Activated CD4-positive, alpha-beta T cell treated with anti-CD3 and anti-CD28 coated beads, Interleukin-2, amount 50 U/mL, for 48 hours (primary cell): ENCODE data around the gene TMCO5A.

ENCODE experiments used
- DNase-seq, 2 experiments: peaks; one replicate each; pipeline ENCODE4 v3.0.0-alpha.2; 2020

Gene TMCO5A

GRCh38 chr15:37978231-37978630 is 43.8 kb downstream of the TMCO5A start:
- no peak for DNase-seq

DNA sequence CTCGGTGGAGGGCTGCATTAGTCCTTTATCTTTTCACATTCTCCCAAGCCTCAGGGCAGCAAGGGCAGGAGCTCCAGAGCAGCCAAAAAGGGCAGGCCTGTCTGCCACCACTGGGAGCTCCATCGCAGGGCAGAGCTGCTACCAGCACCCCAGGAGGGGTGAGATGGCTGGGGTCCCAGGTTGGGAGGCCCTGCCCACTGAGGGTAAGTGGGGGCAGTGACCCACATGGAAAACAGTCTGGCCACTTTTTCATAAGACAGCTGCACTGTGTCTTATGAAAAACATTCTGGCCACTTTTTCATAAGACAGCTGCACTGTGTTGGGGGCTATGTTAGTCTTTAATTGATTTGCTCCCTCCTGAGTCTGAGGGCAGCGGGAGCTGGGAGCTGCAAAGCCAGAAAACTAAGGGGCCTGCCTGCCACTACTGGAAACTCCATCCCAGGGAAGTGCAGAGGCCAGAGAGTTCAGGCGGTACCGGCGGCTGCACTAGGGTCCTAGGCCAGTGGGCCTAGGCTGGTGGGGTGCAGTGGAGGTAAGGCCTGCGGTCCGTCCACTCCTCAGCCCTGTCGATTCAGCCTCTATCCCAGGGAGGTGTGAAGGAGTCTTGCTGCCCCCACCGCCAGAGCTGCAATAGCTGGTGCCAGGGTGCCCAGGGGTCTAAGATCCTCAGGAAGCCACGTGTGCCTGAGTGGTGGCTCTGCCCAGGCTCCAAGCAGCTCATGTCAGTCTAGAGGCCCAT is 45.4 kb downstream of the TMCO5A start:
- DNase-seq, result no peak

GRCh38 chr15:37981201-37981600 is 46.8 kb downstream of the TMCO5A start:
- no peak for DNase-seq

DNA sequence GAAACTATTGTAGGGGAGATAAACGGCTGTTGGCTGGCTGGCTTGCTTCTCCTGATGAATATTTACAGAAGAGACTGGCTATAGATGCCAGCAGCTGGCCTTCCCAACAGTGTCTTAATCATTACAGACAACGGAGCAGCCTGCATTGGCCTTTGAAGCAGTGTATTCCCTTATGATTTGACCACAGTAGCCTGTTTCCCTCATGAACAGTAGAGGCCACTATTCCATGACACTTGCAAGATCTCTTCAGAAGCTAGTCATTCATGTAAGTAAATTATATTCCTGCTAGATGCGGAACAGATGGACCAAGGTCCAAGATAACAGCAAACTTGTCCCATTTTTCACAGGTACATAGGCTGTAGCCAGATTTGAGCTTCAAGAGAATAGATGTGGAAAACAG is 47.3 kb downstream of the TMCO5A start:
- no peak for DNase-seq

- DNase-seq, result no peak
Observed at GRCh38 chr15:37984368-37984767, 49.9 kb downstream of the TMCO5A start.

DNA sequence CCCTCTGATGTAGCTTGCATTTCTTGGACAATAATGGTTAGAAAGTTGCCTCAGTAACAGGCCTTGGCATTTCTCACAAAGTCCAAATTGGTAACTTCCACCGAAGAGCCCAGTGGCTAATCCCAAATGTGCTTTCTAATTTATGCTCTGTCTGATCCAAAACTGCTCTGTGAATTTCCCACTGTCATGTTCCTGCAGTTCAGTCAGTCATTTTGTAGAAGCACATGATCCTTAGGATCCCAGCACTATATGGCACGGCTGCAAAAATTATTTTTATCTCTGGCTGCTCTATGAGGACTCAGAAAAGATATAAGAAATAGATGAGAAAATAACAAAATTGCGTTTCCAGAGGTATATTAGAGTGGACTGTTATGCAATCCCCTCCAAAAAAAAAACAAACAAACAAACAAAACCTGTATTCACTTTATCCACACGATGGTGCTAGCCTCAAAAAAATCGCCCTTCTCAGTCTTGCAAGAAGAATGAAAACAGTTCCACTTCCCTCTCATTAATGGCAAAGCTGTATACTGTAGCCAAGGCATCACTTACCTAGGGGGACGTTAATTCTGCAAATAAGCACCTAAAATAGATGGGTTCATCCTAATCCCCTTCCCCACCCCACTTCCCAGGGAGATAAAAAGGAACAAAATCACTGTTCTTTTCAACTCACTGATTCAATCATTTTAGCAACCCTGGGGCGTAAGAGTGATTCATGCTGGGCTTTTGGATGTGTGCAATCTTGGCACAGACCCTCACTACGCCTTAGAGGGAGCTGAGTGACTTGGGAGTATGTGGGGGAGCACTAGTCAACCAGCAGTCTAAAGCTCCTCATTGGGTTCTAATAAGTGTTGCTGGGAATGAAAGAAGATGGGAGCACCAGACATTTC is 61.3 kb downstream of the TMCO5A start:
- no peak for DNase-seq
